Ectodermal cell (in vitro differentiated cells): Measurements from ENCODE around the gene RAB11A. TPM values are rescaled to one million over a fixed set of nuclear protein-coding genes. Genes with fewer than 3 reads are reported as not detected.

Experiments
- H3K27ac ChIP-seq: 2 replicates; pipeline ENCODE4 v1.7.0; 2013; ENCODE audit warnings: mild to moderate bottlenecking, low read depth, low read length; ENCODE audit not compliant: insufficient read depth, poor library complexity, severe bottlenecking
- H3K27me3 ChIP-seq: 2 replicates; pipeline ENCODE4 v1.7.0; 2013; ENCODE audit warnings: mild to moderate bottlenecking, low read length; ENCODE audit not compliant: insufficient read depth, control insufficient read depth, poor library complexity, severe bottlenecking
- H3K36me3 ChIP-seq: one replicate; pipeline ENCODE4 v1.7.0; 2013; ENCODE audit warnings: low read length; ENCODE audit not compliant: control insufficient read depth, insufficient read depth
- H3K4me1 ChIP-seq: one replicate; pipeline ENCODE4 v1.7.0; 2013; ENCODE audit warnings: low read length; ENCODE audit not compliant: control insufficient read depth, insufficient read depth
- H3K4me3 ChIP-seq: 2 replicates; pipeline ENCODE4 v1.7.0; 2013; ENCODE audit warnings: low read depth, low read length, control low read depth; ENCODE audit not compliant: insufficient read depth
- H3K9me3 ChIP-seq: 2 replicates; pipeline ENCODE4 v1.7.0; 2013; ENCODE audit warnings: mild to moderate bottlenecking, low read length, moderate library complexity; ENCODE audit not compliant: control insufficient read depth
- WGBS, 2 experiments: methylation state at CpG; one replicate each; pipeline ENCODE4 v1.1.7; 2013; ENCODE audit warnings: missing lambda C conversion rate in 2 of 2; 5-methylcytosine and 5-hydroxymethylcytosine counted together
- polyA plus RNA-seq, 4 experiments: library from polyadenylated mRNA; stranded (reverse); fragments of 50-300 nt; gene quantifications; one replicate each; pipeline ENCODE4 v1.2.3, GENCODE V29; 2013

Gene RAB11A
- polyA plus RNA-seq (2013, experiment 1 of 4): 237 TPM
- 225 TPM for polyA plus RNA-seq (2013, experiment 2 of 4)
- polyA plus RNA-seq (2013, experiment 3 of 4): 192 TPM
- 210 TPM for polyA plus RNA-seq (2013, experiment 4 of 4)

DNA sequence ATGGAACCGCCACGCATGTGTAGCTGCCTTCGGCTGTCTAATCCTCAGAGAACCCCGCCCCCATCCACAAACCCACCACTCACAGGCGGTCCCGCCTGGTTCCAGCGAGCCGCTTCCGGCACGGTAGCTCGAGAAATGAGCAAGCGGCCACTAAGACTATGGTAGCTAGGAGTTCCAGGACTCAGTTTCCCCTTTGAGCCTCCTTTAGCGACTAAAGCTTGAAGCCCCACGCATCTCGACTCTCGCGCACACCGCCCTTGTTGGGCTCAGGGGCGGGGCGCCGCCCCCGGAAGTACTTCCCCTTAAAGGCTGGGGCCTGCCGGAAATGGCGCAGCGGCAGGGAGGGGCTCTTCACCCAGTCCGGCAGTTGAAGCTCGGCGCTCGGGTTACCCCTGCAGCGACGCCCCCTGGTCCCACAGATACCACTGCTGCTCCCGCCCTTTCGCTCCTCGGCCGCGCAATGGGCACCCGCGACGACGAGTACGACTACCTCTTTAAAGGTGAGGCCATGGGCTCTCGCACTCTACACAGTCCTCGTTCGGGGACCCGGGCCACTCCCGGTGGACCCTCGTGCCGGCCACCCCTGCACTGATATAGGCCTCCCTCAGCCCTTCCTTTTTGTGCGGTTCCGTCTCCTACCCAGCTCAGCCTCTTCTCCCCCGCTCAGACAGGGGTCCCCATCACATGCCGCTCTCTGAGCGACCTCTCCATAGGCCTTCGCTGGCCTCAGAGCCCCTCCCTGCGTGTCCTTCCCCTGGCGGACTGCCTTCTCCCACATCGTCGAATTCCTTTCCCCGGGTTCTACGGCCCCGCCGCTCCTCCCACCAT is at the start of gene RAB11A:
Gene RAB11A, plus strand, starts transcription at position 366 of the 828 bp plus-strand sequence. Its CDS starts 95 bp downstream, at position 461.
- Histone ChIP-seq H3K4me3 (peak within 1 kb of the TSS; percentile 71), H3K9me3 (no peaks in the 10 kb centered on the region), H3K27me3 (no peaks in the 10 kb centered on the region), H3K4me1 (peaks cover 7% of the 10 kb centered on the region), H3K27ac (peak within 1 kb of the TSS; percentile 85), H3K36me3 (no peaks in the 10 kb centered on the region)
- WGBS, 2 experiments: 0% methylated on average over 62 of the region's 62 CpGs

DNA sequence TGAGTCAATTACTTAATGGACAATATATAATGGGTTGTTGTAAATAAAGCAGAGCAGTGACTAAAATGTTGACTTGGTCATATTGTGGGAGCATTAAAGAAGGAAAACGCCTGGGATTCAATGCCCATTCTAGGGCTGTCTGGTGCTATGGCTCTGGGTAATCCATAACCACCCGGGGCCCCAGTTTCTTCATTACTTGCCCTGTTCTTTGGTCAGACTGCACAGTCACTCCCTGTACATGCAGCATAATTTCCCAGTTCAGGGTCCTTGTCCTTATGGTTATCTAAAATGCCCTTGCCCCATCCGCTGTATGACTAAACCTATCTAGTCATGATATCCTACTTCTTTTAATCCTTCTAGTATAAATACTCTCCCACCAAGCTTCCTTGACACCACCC is 49.7 kb upstream of the RAB11A start:
- WGBS, 2 experiments: 92% methylated on average over 3 of the region's 3 CpGs
- Histone ChIP-seq H3K4me1 (no peaks in the 10 kb centered on the region), H3K9me3 (no peaks in the 10 kb centered on the region), H3K36me3 (no peaks in the 10 kb centered on the region), H3K4me3 (no peak overlapping the region), H3K27ac (no peak overlapping the region), H3K27me3 (no peaks in the 10 kb centered on the region)

- no peak overlapping the region for H3K27ac ChIP-seq
- H3K36me3 ChIP-seq: no peaks in the 10 kb centered on the region
- no peaks in the 10 kb centered on the region for H3K27me3 ChIP-seq
- H3K9me3 ChIP-seq: no peaks in the 10 kb centered on the region
- no peak overlapping the region for H3K4me3 ChIP-seq
- H3K4me1 ChIP-seq: no peaks in the 10 kb centered on the region
Measured at GRCh38 chr15:65821070-65821469, 48.2 kb upstream of the RAB11A start.

DNA sequence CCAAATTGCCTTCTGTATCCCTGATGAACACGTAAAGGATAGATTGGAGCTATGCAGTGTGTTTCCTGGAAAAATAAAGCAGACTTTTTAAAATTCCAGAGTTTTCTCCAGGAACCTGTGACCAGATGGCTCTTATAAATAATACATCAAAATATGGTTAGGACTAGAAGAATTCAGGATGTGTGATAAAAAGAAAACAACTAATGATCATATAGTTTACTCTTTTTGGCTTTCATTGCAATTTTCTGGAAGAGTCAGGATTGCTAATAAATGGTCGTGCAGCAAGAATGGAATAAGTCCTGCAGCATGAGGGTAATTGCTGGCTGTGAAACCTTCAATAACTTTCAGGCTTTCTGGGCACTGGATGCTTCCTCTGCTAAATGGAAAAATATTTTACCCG is 47.0 kb upstream of the RAB11A start:
- H3K4me3 ChIP-seq: no peak overlapping the region
- no peaks in the 10 kb centered on the region for H3K9me3 ChIP-seq
- H3K27ac ChIP-seq: no peak overlapping the region
- no peaks in the 10 kb centered on the region for H3K27me3 ChIP-seq
- H3K4me1 ChIP-seq: no peaks in the 10 kb centered on the region
- H3K36me3 ChIP-seq: no peaks in the 10 kb centered on the region
- 96% methylated on average over 3 of the region's 3 CpGs for WGBS, 2 experiments

DNA sequence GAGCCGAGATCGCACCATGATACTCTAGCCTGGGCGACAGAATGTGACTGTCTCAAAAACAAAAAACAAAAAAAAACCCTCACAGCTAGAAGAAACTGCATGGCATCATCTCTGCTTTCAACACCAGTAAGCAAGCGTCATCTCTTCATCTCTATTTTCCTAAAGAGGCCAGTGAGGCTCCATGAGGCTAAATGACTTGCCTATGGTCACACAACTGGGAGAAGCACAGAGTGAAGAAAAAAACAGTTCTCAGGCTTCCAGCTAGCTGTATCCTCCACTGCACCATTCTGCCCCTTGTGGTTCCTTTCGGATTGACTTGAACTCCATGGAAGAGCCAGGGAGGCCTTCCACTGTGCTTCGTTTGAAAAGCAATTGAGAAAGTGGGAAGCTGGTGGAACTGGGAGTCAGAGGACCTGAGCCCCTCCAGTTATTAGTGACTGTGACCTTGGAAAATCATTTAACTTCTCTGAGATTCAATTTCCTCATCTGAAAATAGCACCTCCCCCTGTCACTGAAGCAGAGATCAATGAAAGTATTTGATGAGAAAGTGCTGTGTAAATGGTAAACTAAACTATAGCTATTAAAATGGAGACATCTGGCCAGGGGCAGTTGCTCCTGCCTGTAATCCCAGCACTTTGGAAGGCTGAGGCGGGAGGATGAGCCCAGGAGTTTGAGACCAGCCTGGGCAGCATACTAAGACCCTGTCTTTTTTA is 45.1 kb upstream of the RAB11A start:
- H3K9me3 ChIP-seq: no peaks in the 10 kb centered on the region
- no peaks in the 10 kb centered on the region for H3K4me1 ChIP-seq
- H3K27ac ChIP-seq: no peak overlapping the region
- no peaks in the 10 kb centered on the region for H3K36me3 ChIP-seq
- H3K4me3 ChIP-seq: no peak overlapping the region
- H3K27me3 ChIP-seq: no peaks in the 10 kb centered on the region
- 64 to 65% methylated on average over 7 of the region's 7 CpGs for WGBS, 2 experiments

GRCh38 chr15:65824941-65825544 is 44.2 kb upstream of the RAB11A start:
- Histone ChIP-seq H3K4me1 (no peaks in the 10 kb centered on the region), H3K27ac (no peak overlapping the region), H3K9me3 (no peaks in the 10 kb centered on the region), H3K4me3 (no peak overlapping the region), H3K27me3 (no peaks in the 10 kb centered on the region), H3K36me3 (no peaks in the 10 kb centered on the region)
- WGBS, 2 experiments: 90 to 91% methylated on average over 5 of the region's 5 CpGs

DNA sequence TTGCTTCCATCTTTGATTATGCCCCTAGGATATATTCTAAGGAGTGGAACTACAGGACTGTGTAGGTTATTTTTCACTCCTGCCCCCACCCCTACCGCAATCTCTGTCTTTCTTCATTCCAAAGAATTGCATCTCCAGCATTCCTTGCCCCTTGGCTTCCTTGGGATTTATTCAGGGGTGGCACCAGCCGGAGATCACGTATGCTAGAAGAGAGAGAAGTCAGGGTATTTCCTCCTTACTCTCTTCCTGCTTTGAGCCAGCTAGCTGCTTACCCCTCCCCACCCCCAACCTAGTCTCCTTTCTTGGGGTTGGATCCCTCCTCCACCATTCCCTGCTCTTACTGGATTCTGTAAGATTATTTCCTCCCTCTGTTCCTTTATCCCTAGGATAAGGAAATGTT is 42.2 kb upstream of the RAB11A start:
- H3K27ac ChIP-seq: no peak overlapping the region
- H3K9me3 ChIP-seq: no peaks in the 10 kb centered on the region
- H3K4me1 ChIP-seq: no peaks in the 10 kb centered on the region
- H3K4me3 ChIP-seq: no peak overlapping the region
- 74 to 83% methylated on average over 3 of the region's 3 CpGs for WGBS, 2 experiments
- no peaks in the 10 kb centered on the region for H3K27me3 ChIP-seq
- no peaks in the 10 kb centered on the region for H3K36me3 ChIP-seq

DNA sequence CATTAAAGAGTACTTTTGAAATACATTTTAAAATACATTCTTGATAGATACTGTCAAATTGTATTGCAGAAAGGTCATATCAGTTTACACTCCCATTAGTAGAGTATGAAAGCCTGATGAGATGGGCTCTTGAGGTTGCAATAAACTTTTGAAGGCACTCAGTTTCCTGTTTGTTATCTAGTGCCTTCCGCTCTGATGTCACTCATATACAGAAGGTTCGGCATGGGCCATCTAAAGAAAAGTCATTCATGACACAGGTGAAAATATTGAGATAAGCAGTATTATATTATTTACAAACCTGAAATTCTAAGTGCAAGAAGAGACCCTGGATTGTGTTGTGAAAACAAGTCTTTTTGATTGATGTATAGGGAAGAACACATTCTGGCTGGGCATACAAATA is 40.7 kb upstream of the RAB11A start:
- Histone ChIP-seq H3K36me3 (no peaks in the 10 kb centered on the region), H3K27ac (no peak overlapping the region), H3K27me3 (no peaks in the 10 kb centered on the region), H3K4me1 (peaks cover 6% of the 10 kb centered on the region), H3K9me3 (no peaks in the 10 kb centered on the region), H3K4me3 (no peak overlapping the region)
- 91 to 100% methylated on average over 2 of the region's 2 CpGs for WGBS, 2 experiments

DNA sequence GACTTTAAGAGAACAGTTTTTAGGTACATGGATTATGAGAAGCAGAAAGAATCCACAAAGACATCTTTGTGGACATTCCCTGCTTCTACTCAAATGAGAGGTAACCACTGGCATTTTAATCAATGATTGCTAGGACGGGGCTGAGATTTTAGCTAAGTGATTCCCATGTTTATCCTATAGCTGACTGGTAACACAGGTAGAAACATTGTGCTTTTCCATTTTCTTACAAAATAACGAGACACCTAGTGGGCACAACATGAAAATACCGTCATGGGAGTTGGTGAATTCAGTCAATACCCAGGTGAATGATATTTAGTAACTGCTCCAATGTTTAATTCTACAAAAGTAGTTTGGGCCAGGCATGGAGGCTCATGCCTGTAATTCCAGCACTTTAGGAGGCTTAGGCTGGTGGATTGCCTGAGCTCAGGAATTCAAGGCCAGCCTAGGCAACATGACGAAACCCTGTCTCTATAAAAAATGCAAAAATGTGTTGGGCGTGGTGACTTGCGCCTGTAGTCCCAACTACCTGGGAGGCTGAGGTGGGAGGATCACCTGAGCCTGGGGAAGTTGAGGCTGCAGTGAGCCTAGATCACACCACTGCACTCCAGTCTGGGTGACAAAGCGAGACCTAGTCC is 40.0 kb upstream of the RAB11A start:
- H3K27ac ChIP-seq: no peak overlapping the region
- no peak overlapping the region for H3K4me3 ChIP-seq
- no peaks in the 10 kb centered on the region for H3K9me3 ChIP-seq
- no peaks in the 10 kb centered on the region for H3K27me3 ChIP-seq
- 80 to 83% methylated on average over 7 of the region's 7 CpGs for WGBS, 2 experiments
- no peaks in the 10 kb centered on the region for H3K36me3 ChIP-seq
- H3K4me1 ChIP-seq: peaks cover 12% of the 10 kb centered on the region
